Measurements from ENCODE around the gene PCCA. TPM values are rescaled to one million over a fixed set of nuclear protein-coding genes. Genes with fewer than 3 reads are reported as not detected.

PCCA gene
- total and polyA plus RNA-seq, 2 of the 13 experiments (the other 11 are each of a cell fraction or from before 2014, with no cell fraction given), result 15.0 to 32.2 TPM

DNA sequence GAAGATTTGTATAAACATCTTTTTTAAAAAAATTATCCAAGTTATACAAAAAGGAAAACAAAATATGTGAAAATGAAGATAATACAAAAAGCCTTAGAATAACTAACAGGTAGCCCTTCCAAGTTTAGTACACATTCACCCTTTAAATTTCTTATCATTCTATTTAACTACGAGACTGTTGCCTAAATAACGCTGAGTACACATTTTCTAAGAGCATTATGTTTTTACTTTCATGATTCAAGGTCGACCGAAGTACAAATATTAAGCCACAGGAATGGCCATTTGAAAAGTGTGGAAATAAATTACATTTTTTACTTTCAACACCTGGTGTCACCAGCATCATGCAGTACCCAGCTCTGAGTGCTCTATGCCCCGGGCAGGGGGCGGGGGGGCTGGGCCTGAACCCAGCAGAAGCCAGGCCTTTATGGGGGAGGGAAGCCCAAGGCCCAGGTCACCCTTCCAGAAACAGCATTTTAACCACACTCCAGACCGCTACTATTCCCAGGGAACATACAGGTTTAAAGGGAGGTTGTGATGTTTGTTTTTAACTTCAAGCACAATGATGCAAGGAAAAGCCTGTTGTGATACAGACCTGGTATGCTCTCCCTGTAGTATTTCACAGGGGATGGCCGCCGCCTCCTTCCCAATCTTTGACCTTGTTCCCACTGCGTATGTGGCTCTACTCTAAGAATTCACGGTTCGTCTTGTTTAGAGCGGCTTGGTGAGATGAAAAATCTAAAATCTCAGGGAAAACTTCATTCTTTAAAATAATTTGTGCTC is 475.7 kb downstream of the PCCA start (continued):
- TF ChIP-seq FOXJ3 (CRISPR knock-in tag; IDR thresholded peaks at IDR 0.05; ENCODE audit: borderline replicate concordance) (no peak), GTF2F1 (IDR thresholded peaks at IDR 0.05; ENCODE audit: low read length) (no peak), PAF1 (CRISPR knock-in tag; IDR thresholded peaks at IDR 0.05) (no peak), ZNF24 (IDR thresholded peaks at IDR 0.05) (no peak), MTF2 (CRISPR knock-in tag; IDR thresholded peaks at IDR 0.05; ENCODE audit: borderline replicate concordance) (no peak), ZKSCAN5 (CRISPR knock-in tag; IDR thresholded peaks at IDR 0.05) (no peak), SMAD9 (CRISPR knock-in tag; IDR thresholded peaks at IDR 0.05) (no peak), PHF8 (CRISPR knock-in tag; IDR thresholded peaks at IDR 0.05) (no peak), ZNF33B (CRISPR knock-in tag; IDR thresholded peaks at IDR 0.05) (no peak), ZNF792 (CRISPR knock-in tag; IDR thresholded peaks at IDR 0.05) (no peak)
- TF ChIP-seq, protein P1, sequence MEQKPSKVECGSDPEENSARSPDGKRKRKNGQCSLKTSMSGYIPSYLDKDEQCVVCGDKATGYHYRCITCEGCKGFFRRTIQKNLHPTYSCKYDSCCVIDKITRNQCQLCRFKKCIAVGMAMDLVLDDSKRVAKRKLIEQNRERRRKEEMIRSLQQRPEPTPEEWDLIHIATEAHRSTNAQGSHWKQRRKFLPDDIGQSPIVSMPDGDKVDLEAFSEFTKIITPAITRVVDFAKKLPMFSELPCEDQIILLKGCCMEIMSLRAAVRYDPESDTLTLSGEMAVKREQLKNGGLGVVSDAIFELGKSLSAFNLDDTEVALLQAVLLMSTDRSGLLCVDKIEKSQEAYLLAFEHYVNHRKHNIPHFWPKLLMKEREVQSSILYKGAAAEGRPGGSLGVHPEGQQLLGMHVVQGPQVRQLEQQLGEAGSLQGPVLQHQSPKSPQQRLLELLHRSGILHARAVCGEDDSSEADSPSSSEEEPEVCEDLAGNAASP (CRISPR knock-in tag; IDR thresholded peaks at IDR 0.05; ENCODE audit: borderline replicate concordance), result no peak
- TF ChIP-seq, protein P2, sequence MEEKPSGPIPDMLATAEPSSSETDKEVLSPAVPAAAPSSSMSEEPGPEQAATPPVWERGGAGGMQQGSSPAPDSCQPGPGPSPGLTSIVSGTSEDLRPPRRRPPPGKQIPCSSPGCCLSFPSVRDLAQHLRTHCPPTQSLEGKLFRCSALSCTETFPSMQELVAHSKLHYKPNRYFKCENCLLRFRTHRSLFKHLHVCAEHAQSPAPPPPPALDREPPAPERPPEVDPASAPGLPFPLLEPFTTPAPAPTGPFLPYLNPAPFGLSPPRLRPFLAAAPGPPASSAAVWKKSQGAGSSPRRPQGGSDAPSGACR (CRISPR knock-in tag; IDR thresholded peaks at IDR 0.05), result no peak
- TF ChIP-seq, protein P3, sequence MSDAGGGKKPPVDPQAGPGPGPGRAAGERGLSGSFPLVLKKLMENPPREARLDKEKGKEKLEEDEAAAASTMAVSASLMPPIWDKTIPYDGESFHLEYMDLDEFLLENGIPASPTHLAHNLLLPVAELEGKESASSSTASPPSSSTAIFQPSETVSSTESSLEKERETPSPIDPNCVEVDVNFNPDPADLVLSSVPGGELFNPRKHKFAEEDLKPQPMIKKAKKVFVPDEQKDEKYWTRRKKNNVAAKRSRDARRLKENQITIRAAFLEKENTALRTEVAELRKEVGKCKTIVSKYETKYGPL (CRISPR knock-in tag; IDR thresholded peaks at IDR 0.05), result no peak
- TF ChIP-seq, protein P4, sequence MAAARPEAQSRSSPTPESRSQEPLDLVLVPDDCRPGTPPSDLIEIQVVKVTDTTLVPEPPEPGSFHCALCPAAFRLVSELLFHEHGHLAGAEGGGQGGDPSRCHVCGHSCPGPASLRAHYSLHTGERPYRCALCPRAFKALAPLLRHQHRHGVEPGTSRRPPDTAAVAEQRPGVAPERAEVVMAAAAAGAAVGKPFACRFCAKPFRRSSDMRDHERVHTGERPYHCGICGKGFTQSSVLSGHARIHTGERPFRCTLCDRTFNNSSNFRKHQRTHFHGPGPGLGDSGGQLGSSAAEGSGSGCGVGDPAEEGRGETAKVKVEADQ (CRISPR knock-in tag; IDR thresholded peaks at IDR 0.05; ENCODE audit: borderline replicate concordance), result no peak
- TF ChIP-seq, protein P5, sequence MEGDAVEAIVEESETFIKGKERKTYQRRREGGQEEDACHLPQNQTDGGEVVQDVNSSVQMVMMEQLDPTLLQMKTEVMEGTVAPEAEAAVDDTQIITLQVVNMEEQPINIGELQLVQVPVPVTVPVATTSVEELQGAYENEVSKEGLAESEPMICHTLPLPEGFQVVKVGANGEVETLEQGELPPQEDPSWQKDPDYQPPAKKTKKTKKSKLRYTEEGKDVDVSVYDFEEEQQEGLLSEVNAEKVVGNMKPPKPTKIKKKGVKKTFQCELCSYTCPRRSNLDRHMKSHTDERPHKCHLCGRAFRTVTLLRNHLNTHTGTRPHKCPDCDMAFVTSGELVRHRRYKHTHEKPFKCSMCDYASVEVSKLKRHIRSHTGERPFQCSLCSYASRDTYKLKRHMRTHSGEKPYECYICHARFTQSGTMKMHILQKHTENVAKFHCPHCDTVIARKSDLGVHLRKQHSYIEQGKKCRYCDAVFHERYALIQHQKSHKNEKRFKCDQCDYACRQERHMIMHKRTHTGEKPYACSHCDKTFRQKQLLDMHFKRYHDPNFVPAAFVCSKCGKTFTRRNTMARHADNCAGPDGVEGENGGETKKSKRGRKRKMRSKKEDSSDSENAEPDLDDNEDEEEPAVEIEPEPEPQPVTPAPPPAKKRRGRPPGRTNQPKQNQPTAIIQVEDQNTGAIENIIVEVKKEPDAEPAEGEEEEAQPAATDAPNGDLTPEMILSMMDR (CRISPR knock-in tag; IDR thresholded peaks at IDR 0.05), result peak; percentile 58
- TF ChIP-seq, protein P6, sequence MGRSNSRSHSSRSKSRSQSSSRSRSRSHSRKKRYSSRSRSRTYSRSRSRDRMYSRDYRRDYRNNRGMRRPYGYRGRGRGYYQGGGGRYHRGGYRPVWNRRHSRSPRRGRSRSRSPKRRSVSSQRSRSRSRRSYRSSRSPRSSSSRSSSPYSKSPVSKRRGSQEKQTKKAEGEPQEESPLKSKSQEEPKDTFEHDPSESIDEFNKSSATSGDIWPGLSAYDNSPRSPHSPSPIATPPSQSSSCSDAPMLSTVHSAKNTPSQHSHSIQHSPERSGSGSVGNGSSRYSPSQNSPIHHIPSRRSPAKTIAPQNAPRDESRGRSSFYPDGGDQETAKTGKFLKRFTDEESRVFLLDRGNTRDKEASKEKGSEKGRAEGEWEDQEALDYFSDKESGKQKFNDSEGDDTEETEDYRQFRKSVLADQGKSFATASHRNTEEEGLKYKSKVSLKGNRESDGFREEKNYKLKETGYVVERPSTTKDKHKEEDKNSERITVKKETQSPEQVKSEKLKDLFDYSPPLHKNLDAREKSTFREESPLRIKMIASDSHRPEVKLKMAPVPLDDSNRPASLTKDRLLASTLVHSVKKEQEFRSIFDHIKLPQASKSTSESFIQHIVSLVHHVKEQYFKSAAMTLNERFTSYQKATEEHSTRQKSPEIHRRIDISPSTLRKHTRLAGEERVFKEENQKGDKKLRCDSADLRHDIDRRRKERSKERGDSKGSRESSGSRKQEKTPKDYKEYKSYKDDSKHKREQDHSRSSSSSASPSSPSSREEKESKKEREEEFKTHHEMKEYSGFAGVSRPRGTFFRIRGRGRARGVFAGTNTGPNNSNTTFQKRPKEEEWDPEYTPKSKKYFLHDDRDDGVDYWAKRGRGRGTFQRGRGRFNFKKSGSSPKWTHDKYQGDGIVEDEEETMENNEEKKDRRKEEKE (IDR thresholded peaks at IDR 0.05), result no peak
- TF ChIP-seq, protein P7, sequence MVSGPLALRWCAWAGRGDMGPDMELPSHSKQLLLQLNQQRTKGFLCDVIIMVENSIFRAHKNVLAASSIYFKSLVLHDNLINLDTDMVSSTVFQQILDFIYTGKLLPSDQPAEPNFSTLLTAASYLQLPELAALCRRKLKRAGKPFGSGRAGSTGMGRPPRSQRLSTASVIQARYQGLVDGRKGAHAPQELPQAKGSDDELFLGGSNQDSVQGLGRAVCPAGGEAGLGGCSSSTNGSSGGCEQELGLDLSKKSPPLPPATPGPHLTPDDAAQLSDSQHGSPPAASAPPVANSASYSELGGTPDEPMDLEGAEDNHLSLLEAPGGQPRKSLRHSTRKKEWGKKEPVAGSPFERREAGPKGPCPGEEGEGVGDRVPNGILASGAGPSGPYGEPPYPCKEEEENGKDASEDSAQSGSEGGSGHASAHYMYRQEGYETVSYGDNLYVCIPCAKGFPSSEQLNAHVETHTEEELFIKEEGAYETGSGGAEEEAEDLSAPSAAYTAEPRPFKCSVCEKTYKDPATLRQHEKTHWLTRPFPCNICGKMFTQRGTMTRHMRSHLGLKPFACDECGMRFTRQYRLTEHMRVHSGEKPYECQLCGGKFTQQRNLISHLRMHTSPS (CRISPR knock-in tag; IDR thresholded peaks at IDR 0.05; ENCODE audit: low read depth), result no peak
